ENCODE measurements around the gene TTLL12. TPM values are rescaled to one million over a fixed set of nuclear protein-coding genes. Genes with fewer than 3 reads are reported as not detected.

The TTLL12 gene
- total RNA-seq, 1 donor from 2014 or later = 36.6 TPM

- Mint-ChIP-seq H3K4me1 (ENCODE audit: low read depth, unreplicated experiment) (no peaks in the 10 kb centered on the region), H3K9me3 (ENCODE audit: unreplicated experiment) (no peaks in the 10 kb centered on the region), H3K36me3 (ENCODE audit: unreplicated experiment) (no peaks in the 10 kb centered on the region), H3K4me3 (ENCODE audit: unreplicated experiment) (no peak overlapping the region), H3K27ac (ENCODE audit: unreplicated experiment) (no peak overlapping the region), H3K27me3 (ENCODE audit: unreplicated experiment) (peaks cover 7% of the 10 kb centered on the region)
- no peak for DNase-seq
- no peak for TF ChIP-seq CTCF (IDR thresholded peaks at IDR 0.05; ENCODE audit: partially characterized antibody, unreplicated experiment)
Observed at GRCh38 chr22:43173976-43174720, 12.8 kb downstream of the TTLL12 start.

- no peak for TF ChIP-seq CTCF (IDR thresholded peaks at IDR 0.05; ENCODE audit: partially characterized antibody, unreplicated experiment)
- H3K36me3 Mint-ChIP-seq (ENCODE audit: unreplicated experiment) = no peaks in the 10 kb centered on the region
- H3K9me3 Mint-ChIP-seq (ENCODE audit: unreplicated experiment) = no peaks in the 10 kb centered on the region
Observed at GRCh38 chr22:43173566-43173965, 13.4 kb downstream of the TTLL12 start.

GRCh38 chr22:43172191-43172590 is 14.7 kb downstream of the TTLL12 start:
- Mint-ChIP-seq H3K4me3 (ENCODE audit: unreplicated experiment) (no peak overlapping the region), H3K4me1 (ENCODE audit: low read depth, unreplicated experiment) (no peaks in the 10 kb centered on the region), H3K27me3 (ENCODE audit: unreplicated experiment) (peaks cover 7% of the 10 kb centered on the region), H3K36me3 (ENCODE audit: unreplicated experiment) (no peaks in the 10 kb centered on the region), H3K27ac (ENCODE audit: unreplicated experiment) (no peak overlapping the region), H3K9me3 (ENCODE audit: unreplicated experiment) (no peaks in the 10 kb centered on the region)
- TF ChIP-seq CTCF (IDR thresholded peaks at IDR 0.05; ENCODE audit: partially characterized antibody, unreplicated experiment) = no peak
- DNase-seq = no peak

More at GRCh38 chr22:43173566-43173965, 13.4 kb downstream of the TTLL12 start:
- Mint-ChIP-seq H3K27ac (ENCODE audit: unreplicated experiment) (no peak overlapping the region), H3K27me3 (ENCODE audit: unreplicated experiment) (peaks cover 7% of the 10 kb centered on the region), H3K4me1 (ENCODE audit: low read depth, unreplicated experiment) (no peaks in the 10 kb centered on the region), H3K4me3 (ENCODE audit: unreplicated experiment) (no peak overlapping the region)
- DNase-seq = no peak

GRCh38 chr22:43171607-43172006 is 15.3 kb downstream of the TTLL12 start:
- Mint-ChIP-seq H3K27ac (ENCODE audit: unreplicated experiment) (no peak overlapping the region), H3K36me3 (ENCODE audit: unreplicated experiment) (no peaks in the 10 kb centered on the region)
- no peak for DNase-seq

More at GRCh38 chr22:43171607-43172006, 15.3 kb downstream of the TTLL12 start:
- H3K27me3 Mint-ChIP-seq (ENCODE audit: unreplicated experiment) = peaks cover 7% of the 10 kb centered on the region
- H3K4me1 Mint-ChIP-seq (ENCODE audit: low read depth, unreplicated experiment) = no peaks in the 10 kb centered on the region
- H3K4me3 Mint-ChIP-seq (ENCODE audit: unreplicated experiment) = no peak overlapping the region
- no peak for TF ChIP-seq CTCF (IDR thresholded peaks at IDR 0.05; ENCODE audit: partially characterized antibody, unreplicated experiment)
- no peaks in the 10 kb centered on the region for H3K9me3 Mint-ChIP-seq (ENCODE audit: unreplicated experiment)

All from glutamatergic neuron (in vitro differentiated cells).